ENCODE results near the gene RFX8. TPM values are rescaled to one million over a fixed set of nuclear protein-coding genes. Genes with fewer than 3 reads are reported as not detected.

RFX8 gene
- total and polyA plus RNA-seq, 2 of the 4 experiments (the other 2 are of a cell fraction), result 2.9 to 5.3 TPM

DNA sequence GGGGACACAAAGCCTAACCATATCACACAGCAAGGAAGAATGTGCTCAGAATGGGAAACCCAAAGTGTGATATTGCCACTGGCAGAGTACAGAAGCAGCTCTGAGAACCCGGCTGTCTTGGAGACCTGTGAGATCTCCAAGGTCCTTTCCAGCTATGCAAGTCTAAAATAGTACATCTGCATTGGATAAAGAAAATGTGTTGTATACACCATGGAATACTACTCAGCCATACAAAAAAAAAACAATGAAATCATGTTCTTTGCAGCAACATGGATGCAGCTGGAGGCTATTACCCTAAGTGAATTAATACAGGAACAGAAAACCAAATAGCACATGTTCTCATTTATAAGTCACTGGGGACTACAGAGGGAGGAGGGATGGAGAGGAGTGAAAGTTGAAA lies 36.5 kb upstream of the RFX8 start:
- ATAC-seq (ENCODE audit: low read depth) (no peak), DNase-seq (no peak)
- Histone ChIP-seq H2AK5ac (ENCODE audit: low read depth, low read length) (no peak overlapping the region), H3K4ac (ENCODE audit: low read depth, low read length) (no peak overlapping the region), H3K56ac (ENCODE audit: extremely low read depth, insufficient read depth, low read length) (no peak overlapping the region), H3K14ac (replicated peaks; ENCODE audit: low read depth, low read length) (no peak overlapping the region), H2BK120ac (ENCODE audit: low read depth, low read length) (no peak overlapping the region), H3K9me3 (ENCODE audit: control insufficient read depth, insufficient read depth, low read length) (no peaks in the 10 kb centered on the region), H4K5ac (ENCODE audit: low read depth, low read length) (no peak overlapping the region), H2BK15ac (ENCODE audit: low read depth, low read length) (no peak overlapping the region), H3K4me1 (ENCODE audit: control insufficient read depth, insufficient read depth, low read length) (peaks cover 7% of the 10 kb centered on the region; the same call in 1 of the 2 replicates), H3K9ac (ENCODE audit: low read depth, low read length) (no peak overlapping the region), H2AK9ac (replicated peaks; ENCODE audit: low read depth, low read length, poor library complexity) (no peak overlapping the region), H4K91ac (ENCODE audit: insufficient read depth, low read depth, low read length) (no peak overlapping the region), H2BK5ac (ENCODE audit: low read depth, low read length, poor library complexity, severe bottlenecking) (no peak overlapping the region), H4K8ac (ENCODE audit: low read depth in 2 of 2, low read length in 2 of 2) (no peak overlapping the region), H2AFZ (replicated peaks; ENCODE audit: low read length, poor library complexity) (no peak overlapping the region), H2BK20ac (ENCODE audit: low read depth, low read length) (no peak overlapping the region), H3K79me1 (ENCODE audit: low read depth in 1 of 2, low read length in 2 of 2) (peaks cover 0 to 15% of the 10 kb centered on the region in 2 experiments; a peak in 1 of 4 replicates), H3K27ac (ENCODE audit: insufficient read depth, low read length) (no peak overlapping the region), H3K9me1 (ENCODE audit: insufficient read depth, low read length) (peaks cover 8% of the 10 kb centered on the region), H4K20me1 (ENCODE audit: insufficient read depth, low read length) (no peaks in the 10 kb centered on the region), H3K4me2 (ENCODE audit: low read depth, low read length) (no peak overlapping the region), H3K18ac (ENCODE audit: low read depth, low read length) (no peak overlapping the region), H3K4me3 (ENCODE audit: insufficient read depth, low read depth, low read length) (no peak overlapping the region), H3K36me3 (ENCODE audit: control insufficient read depth, insufficient read depth, low read length) (no peaks in the 10 kb centered on the region), H3K27me3 (ENCODE audit: control insufficient read depth, insufficient read depth, low read length) (no peaks in the 10 kb centered on the region), H3K23ac (ENCODE audit: low read depth, low read length) (no peak overlapping the region)
- TF ChIP-seq CEBPB (IDR thresholded peaks at IDR 0.05; ENCODE audit: low read depth, low read length) (no peak), RCOR1 (IDR thresholded peaks at IDR 0.05; ENCODE audit: insufficient replicate concordance, low read length) (no peak), POLR2A (IDR thresholded peaks at IDR 0.05; ENCODE audit: low read depth, low read length) (no peak), MAZ (IDR thresholded peaks at IDR 0.05; ENCODE audit: borderline replicate concordance, low read depth, low read length) (no peak), BHLHE40 (IDR thresholded peaks at IDR 0.05; ENCODE audit: low read depth, low read length) (no peak), NFE2L2 (IDR thresholded peaks at IDR 0.05; ENCODE audit: low read depth, low read length) (no peak), RAD21 (IDR thresholded peaks at IDR 0.05; ENCODE audit: low read length) (no peak), MXI1 (IDR thresholded peaks at IDR 0.05; ENCODE audit: borderline replicate concordance, low read depth, low read length) (no peak), SMC3 (IDR thresholded peaks at IDR 0.05; ENCODE audit: low read depth, low read length) (no peak), CHD1 (IDR thresholded peaks at IDR 0.05; ENCODE audit: low read depth, low read length) (no peak), RFX5 (IDR thresholded peaks at IDR 0.05; ENCODE audit: low read depth, low read length) (no peak), MAFK (IDR thresholded peaks at IDR 0.05; ENCODE audit: low read depth, low read length) (no peak), FOS (IDR thresholded peaks at IDR 0.05; ENCODE audit: low read depth, low read length) (no peak)
- TF ChIP-seq, protein P1, sequence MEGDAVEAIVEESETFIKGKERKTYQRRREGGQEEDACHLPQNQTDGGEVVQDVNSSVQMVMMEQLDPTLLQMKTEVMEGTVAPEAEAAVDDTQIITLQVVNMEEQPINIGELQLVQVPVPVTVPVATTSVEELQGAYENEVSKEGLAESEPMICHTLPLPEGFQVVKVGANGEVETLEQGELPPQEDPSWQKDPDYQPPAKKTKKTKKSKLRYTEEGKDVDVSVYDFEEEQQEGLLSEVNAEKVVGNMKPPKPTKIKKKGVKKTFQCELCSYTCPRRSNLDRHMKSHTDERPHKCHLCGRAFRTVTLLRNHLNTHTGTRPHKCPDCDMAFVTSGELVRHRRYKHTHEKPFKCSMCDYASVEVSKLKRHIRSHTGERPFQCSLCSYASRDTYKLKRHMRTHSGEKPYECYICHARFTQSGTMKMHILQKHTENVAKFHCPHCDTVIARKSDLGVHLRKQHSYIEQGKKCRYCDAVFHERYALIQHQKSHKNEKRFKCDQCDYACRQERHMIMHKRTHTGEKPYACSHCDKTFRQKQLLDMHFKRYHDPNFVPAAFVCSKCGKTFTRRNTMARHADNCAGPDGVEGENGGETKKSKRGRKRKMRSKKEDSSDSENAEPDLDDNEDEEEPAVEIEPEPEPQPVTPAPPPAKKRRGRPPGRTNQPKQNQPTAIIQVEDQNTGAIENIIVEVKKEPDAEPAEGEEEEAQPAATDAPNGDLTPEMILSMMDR (conservative IDR thresholded peaks at IDR 0.05; ENCODE audit: low read depth, low read length), result no peak
- TF ChIP-seq, protein P2, sequence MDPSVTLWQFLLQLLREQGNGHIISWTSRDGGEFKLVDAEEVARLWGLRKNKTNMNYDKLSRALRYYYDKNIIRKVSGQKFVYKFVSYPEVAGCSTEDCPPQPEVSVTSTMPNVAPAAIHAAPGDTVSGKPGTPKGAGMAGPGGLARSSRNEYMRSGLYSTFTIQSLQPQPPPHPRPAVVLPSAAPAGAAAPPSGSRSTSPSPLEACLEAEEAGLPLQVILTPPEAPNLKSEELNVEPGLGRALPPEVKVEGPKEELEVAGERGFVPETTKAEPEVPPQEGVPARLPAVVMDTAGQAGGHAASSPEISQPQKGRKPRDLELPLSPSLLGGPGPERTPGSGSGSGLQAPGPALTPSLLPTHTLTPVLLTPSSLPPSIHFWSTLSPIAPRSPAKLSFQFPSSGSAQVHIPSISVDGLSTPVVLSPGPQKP (IDR thresholded peaks at IDR 0.05; ENCODE audit: borderline replicate concordance, low read depth, low read length), result no peak
- TF ChIP-seq, protein P3, sequence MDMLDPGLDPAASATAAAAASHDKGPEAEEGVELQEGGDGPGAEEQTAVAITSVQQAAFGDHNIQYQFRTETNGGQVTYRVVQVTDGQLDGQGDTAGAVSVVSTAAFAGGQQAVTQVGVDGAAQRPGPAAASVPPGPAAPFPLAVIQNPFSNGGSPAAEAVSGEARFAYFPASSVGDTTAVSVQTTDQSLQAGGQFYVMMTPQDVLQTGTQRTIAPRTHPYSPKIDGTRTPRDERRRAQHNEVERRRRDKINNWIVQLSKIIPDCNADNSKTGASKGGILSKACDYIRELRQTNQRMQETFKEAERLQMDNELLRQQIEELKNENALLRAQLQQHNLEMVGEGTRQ (IDR thresholded peaks at IDR 0.05; ENCODE audit: low read depth, low read length), result no peak
- BruUV-seq (replicated peaks), result no TSS peak
- in situ Hi-C loops (cut with MboI; ENCODE audit: low sequenced_read_pairs) (loop anchor here (25.0 kb wide), 1 partner anchor 176 kb away; the partner anchor contains the start of gene MAP4K4), intact Hi-C loops (cut with micrococcal nuclease) (no loop called here), dilution Hi-C loops (cut with HindIII; ENCODE audit: low sequenced_read_pairs, unreplicated experiment) (no loop called here)
- POLR2A ChIA-PET (ENCODE audit: unreplicated experiment), result no interaction called here
- no CpG with 5 or more reads among the region's 1 CpG for WGBS, 2 experiments (ENCODE audit: extremely low coverage in 2 of 2, insufficient read length in 1 of 2)
- CTCF ChIA-PET, result no interaction called here

All from IMR-90 (cell line).